SK-N-MC (cell line): ENCODE measurements around the gene NR3C1.

Source experiments
- DNase-seq: peaks from one replicate; pipeline ENCODE4 v3.0.0-alpha.2; 2011; ENCODE audit warnings: low read depth, low spot score
- H3K27ac ChIP-seq: fragments of 200-600 bp; sonication (generic); 2 replicates; pipeline ENCODE4 v1.5.1; 2016; ENCODE audit warnings: mixed run types
- H3K36me3 ChIP-seq: fragments of 200-600 bp; sonication (generic); 2 replicates; pipeline ENCODE4 v1.6.1; 2017; ENCODE audit warnings: antibody characterized with exemption, low read length, mixed read lengths; ENCODE audit not compliant: insufficient read depth
- H3K4me3 ChIP-seq: fragments of 200-600 bp; sonication (generic); 2 replicates; pipeline ENCODE4 v1.5.1; 2016
- H3K9ac ChIP-seq: fragments of 200-600 bp; sonication (generic); 2 replicates; pipeline ENCODE4 v1.8.0; 2017; ENCODE audit warnings: mixed run types, mixed read lengths; ENCODE audit not compliant: insufficient read length
- H3K9me3 ChIP-seq: fragments of 200-600 bp; sonication (generic); 2 replicates; pipeline ENCODE4 v1.6.1; 2017; ENCODE audit warnings: low read depth, mild to moderate bottlenecking, antibody characterized with exemption, low read length, moderate library complexity, mixed read lengths
- EZH2 ChIP-seq: fragments of 200-600 bp; sonication (generic); IDR thresholded peaks from one replicate; pipeline ENCODE4 v1.6.1; 2017; ENCODE audit warnings: antibody characterized with exemption
- FOXP2 ChIP-seq: optimal IDR thresholded peaks from 2 replicates; pipeline ENCODE3; 2011; ENCODE audit warnings: mild to moderate bottlenecking, moderate library complexity; ENCODE audit not compliant: insufficient read depth; ENCODE audit errors: extremely low read length, control extremely low read depth
- POLR2AphosphoS5 ChIP-seq: IDR thresholded peaks from 2 replicates; pipeline ENCODE4 v1.6.1; 2012; ENCODE audit warnings: mild to moderate bottlenecking, low read depth, low read length, borderline replicate concordance

Gene NR3C1

DNA sequence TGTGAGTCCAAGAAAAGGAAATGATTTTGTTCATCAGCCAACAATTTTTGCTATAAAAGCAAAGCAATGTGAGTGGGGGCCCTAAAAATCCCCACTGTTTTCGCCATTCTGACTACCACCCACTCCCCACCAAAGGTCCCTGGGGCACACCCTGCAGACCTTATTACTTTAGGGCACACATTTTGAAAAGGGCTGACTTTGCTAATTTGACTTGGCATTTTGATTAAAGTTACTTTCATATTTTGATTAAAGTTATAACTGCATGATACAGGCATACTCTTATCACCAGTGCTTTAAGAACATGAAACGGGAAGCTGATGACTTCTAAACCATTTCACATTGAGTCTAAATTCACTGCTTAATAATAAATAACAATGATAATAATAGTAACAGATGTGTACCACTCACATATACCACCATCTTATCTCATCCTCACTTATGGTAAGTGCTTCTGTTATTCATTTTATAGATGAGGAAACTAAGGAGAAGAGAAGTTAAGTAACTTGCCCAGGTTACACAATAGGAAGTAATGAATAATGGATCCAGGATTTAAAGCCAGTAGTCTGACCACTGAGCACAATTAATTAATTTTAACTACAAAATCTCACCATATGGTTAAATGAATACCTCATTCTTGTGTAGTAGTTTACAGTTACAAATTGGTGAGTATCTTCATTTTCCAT, 25.4 kb upstream of the NR3C1 start:
- no peak for DNase-seq
- Histone ChIP-seq H3K27ac (no peak overlapping the region), H3K36me3 (no peaks in the 10 kb centered on the region), H3K9me3 (no peaks in the 10 kb centered on the region), H3K4me3 (no peak overlapping the region), H3K9ac (no peak overlapping the region)
- no peak for TF ChIP-seq FOXP2
- TF ChIP-seq EZH2 = no peak
- no peak for TF ChIP-seq POLR2AphosphoS5

- no peak for DNase-seq
- no peak overlapping the region for H3K4me3 ChIP-seq
- no peak overlapping the region for H3K27ac ChIP-seq
- no peaks in the 10 kb centered on the region for H3K9me3 ChIP-seq
- TF ChIP-seq POLR2AphosphoS5 (no peak), FOXP2 (no peak), EZH2 (no peak)
- no peaks in the 10 kb centered on the region for H3K36me3 ChIP-seq
- no peak overlapping the region for H3K9ac ChIP-seq
Observed at GRCh38 chr5:143428155-143428554, 24.7 kb upstream of the NR3C1 start.

GRCh38 chr5:143427122-143427735, 23.7 kb upstream of the NR3C1 start:
- Histone ChIP-seq H3K4me3 (no peak overlapping the region), H3K9me3 (no peaks in the 10 kb centered on the region), H3K9ac (no peak overlapping the region), H3K36me3 (no peaks in the 10 kb centered on the region), H3K27ac (no peak overlapping the region)
- DNase-seq = no peak
- TF ChIP-seq POLR2AphosphoS5 (no peak), FOXP2 (no peak), EZH2 (no peak)

DNA sequence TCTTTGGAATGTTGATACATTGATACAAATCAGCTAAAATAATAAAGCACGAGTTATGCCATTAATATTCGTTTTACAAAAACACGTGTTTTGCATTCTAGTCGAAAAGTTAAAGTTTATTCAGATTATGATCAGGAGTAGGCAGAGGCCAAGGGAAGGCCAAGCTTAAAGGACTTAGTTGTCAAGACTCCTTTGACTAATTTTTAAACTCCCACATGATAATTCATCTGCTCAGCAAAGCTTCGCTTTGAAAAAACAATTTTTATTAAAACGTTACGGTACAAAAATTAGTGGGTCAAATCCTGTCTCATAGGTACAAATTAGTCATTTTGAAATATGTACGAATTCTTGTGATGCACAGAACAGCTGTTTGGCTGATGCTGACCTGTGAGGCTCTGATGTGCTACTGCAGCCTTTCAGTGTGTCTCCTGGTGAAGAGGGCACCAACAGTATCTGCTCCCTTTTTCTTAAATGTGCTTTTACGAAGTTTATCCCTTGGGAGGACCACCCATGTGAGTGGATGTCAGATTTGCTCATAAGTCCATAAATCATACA, 23.0 kb upstream of the NR3C1 start:
- no peak for TF ChIP-seq FOXP2
- no peak for TF ChIP-seq EZH2
- Histone ChIP-seq H3K9ac (no peak overlapping the region), H3K27ac (no peak overlapping the region), H3K36me3 (no peaks in the 10 kb centered on the region), H3K9me3 (no peaks in the 10 kb centered on the region), H3K4me3 (no peak overlapping the region)
- no peak for DNase-seq

- no peak overlapping the region for H3K27ac ChIP-seq
- no peak overlapping the region for H3K9ac ChIP-seq
- no peaks in the 10 kb centered on the region for H3K9me3 ChIP-seq
- no peaks in the 10 kb centered on the region for H3K36me3 ChIP-seq
- no peak for DNase-seq
- H3K4me3 ChIP-seq = no peak overlapping the region
- no peak for TF ChIP-seq FOXP2
- no peak for TF ChIP-seq EZH2
- no peak for TF ChIP-seq POLR2AphosphoS5
Observed at GRCh38 chr5:143425835-143426234, 22.3 kb upstream of the NR3C1 start.

DNA sequence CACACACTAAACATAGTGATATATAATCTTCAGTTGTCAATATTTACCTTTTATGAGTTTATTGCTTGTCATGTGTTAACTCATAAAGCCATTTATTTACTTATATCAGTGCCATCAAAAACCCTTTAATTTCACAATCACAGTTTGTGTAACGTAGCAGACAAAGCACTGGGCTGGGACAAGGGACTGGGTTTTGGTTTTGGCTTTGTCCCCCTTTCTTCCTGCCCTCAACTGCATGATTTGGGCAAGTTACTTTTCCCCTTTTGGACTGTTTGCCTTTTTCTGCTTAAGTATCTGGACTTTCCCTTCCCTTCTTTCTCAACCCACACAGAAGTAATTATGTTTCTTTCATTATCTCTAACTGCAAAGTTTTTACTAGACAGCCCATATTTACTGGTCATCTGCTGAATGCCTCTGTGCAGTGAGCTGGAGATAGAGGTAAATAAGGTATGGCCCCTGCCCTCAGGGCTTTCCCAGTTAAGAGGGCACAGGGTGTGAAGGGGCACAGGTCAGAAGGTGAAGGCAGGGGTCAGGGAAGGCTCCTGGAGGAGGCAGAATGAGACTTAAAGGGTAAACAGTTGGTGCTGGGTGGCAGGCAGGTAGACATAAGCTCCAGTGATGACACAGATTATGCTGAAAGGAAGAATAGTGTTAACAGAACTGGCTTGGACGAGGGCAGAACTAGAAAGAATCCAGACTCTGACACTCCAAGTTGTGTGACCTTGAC, 14.8 kb upstream of the NR3C1 start:
- TF ChIP-seq EZH2 (no peak), POLR2AphosphoS5 (no peak), FOXP2 (no peak)
- no peaks in the 10 kb centered on the region for H3K36me3 ChIP-seq
- no peak overlapping the region for H3K9ac ChIP-seq
- no peak overlapping the region for H3K27ac ChIP-seq
- H3K9me3 ChIP-seq = no peaks in the 10 kb centered on the region
- no peak overlapping the region for H3K4me3 ChIP-seq
- DNase-seq = no peak

GRCh38 chr5:143417503-143418139, 14.1 kb upstream of the NR3C1 start:
- TF ChIP-seq POLR2AphosphoS5 = no peak
- no peak for TF ChIP-seq FOXP2
- no peak for TF ChIP-seq EZH2

DNA sequence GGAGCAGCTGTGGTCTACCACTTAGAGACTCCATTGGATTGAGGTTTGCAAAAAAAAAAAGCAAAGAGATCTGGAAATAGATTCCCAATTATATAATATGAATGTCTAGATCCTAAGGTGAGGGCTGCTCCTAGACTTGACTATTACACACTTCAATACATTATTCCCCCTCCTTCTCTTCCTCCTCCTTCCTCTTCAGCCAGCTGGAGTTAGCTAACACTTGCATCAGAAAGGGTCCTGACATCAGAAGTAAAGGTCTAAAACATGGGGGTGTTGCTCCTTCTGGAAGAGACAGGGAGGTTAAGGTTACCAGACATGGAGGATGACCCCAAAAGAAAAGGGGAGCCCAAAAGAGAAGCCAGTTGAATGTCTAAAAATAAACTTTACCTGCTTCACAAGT, 12.9 kb upstream of the NR3C1 start:
- no peak for DNase-seq
- Histone ChIP-seq H3K27ac (no peak overlapping the region), H3K9ac (no peak overlapping the region), H3K4me3 (no peak overlapping the region), H3K9me3 (no peaks in the 10 kb centered on the region), H3K36me3 (no peaks in the 10 kb centered on the region)
- TF ChIP-seq EZH2 (no peak), POLR2AphosphoS5 (no peak), FOXP2 (no peak)

More at GRCh38 chr5:143417503-143418139, 14.1 kb upstream of the NR3C1 start:
- Histone ChIP-seq H3K9me3 (no peaks in the 10 kb centered on the region), H3K4me3 (no peak overlapping the region), H3K36me3 (no peaks in the 10 kb centered on the region), H3K9ac (no peak overlapping the region), H3K27ac (no peak overlapping the region)
- no peak for DNase-seq
